VCaP (cell line): ENCODE measurements around the gene DNM2.

ENCODE experiments used
- H3K27ac ChIP-seq: fragments of 450-650 bp; 2 replicates; pipeline ENCODE4 v1.5.1; 2017
- CTCF ChIP-seq: fragments of 450-650 bp; conservative IDR thresholded peaks from 2 replicates; pipeline ENCODE4 v1.5.1; 2017; ENCODE audit warnings: mild to moderate bottlenecking, moderate library complexity

The DNM2 gene

GRCh38 chr19:10864538-10864899 lies 146.6 kb downstream of the DNM2 start:
- H3K27ac ChIP-seq = no peak overlapping the region
- TF ChIP-seq CTCF = peak; percentile 87

DNA sequence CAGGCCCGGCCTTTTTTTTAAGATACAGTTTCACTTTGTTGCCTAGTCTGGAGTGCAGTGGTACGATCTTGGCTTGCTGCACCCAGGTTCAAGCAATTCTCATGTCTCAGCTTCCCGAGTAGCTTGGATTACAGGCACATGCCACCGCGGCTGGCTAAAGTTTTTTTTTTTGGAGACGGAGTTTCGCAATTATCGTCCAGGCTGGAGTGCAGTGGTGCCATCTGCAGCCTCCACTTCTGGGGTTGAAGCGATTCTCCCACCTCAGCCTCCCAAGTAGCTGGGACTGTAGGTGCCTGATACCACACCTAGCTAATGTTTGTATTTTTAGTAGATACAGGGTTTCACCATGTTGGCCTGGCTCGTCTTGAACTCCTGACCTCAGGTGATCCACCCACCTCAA lies 148.6 kb downstream of the DNM2 start:
- no peak for TF ChIP-seq CTCF

DNA sequence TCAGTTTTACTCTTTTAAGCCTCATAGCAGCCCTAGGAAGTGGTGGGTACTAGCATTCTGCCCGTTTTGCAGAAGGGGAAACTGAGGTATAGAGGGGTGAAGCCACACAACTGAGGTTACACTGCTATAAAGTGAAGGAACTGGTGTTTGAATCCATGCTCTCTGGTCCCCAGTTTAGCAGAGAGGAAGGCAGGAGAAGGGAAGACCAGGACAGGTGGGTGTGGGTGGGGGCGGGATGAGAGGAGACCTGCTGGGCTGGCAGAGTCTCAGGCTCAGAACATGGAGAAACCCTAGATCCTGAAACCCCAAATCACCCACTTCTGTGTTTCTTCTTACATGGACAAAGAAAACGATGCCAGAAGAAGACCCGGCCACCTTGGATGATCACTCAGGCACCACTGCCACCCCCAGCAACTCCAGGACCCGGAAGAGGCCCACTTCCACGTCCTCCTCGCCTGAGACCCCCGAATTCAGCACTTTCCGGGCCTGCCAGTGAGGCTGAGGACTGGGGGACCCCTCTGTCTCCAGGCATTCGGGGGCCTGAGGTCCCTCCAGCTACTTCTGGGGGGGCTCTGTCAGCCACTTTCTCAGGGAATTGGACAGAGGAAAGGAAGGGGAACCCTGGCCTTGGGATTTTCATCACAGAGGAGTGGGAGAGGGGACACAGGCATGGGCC lies 151.1 kb downstream of the DNM2 start:
- H3K27ac ChIP-seq = no peak overlapping the region
- TF ChIP-seq CTCF = no peak

More for the DNA sequence above, 148.6 kb downstream of the DNM2 start:
- no peak overlapping the region for H3K27ac ChIP-seq

DNA sequence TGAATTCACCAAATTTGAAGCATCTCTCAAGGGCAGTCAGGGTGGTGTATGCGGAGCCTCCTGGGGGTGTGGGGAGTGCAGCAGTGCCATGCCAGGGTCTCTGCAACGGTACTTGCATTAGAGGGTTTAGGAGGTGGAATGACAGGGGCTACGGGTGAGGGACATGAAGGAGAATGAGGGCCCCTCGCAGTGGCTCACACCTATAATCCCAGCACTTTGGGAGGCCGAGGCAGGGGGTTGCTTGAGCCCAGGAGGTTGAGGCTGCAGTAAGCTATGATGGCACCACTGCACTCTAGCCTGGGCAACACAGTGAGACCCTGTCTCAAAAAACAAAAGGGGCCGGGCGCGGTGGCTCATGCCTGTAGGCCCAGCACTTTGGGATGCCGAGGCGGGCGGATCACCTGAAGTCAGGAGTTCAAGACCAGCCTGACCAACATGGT lies 152.0 kb downstream of the DNM2 start:
- H3K27ac ChIP-seq = peak overlapping the region; percentile 68

DNA sequence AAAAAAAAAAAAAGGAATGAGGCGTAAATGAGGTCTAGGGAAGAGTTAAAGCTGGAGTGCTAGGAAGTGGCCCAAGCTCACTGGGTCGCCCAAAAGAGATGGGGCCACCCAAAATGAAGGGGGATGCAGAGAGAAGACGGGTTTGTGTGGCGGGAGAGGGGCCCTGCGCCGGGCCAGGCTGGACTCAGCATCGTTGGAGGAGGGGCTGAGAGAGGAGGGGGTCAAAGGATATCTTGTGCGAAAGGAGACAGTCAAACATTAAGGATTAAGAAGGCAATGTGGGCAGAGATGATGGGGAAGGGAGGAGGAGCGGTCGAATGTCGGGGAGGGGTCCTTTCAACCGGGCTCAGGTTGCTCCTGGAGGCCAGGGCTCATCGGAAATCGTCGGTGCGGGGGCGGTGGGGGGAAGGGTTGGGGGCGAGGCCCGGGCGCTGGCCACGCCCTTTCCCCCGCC lies 152.6 kb downstream of the DNM2 start:
- TF ChIP-seq CTCF = no peak
- peak overlapping the region; percentile 68 for H3K27ac ChIP-seq

DNA sequence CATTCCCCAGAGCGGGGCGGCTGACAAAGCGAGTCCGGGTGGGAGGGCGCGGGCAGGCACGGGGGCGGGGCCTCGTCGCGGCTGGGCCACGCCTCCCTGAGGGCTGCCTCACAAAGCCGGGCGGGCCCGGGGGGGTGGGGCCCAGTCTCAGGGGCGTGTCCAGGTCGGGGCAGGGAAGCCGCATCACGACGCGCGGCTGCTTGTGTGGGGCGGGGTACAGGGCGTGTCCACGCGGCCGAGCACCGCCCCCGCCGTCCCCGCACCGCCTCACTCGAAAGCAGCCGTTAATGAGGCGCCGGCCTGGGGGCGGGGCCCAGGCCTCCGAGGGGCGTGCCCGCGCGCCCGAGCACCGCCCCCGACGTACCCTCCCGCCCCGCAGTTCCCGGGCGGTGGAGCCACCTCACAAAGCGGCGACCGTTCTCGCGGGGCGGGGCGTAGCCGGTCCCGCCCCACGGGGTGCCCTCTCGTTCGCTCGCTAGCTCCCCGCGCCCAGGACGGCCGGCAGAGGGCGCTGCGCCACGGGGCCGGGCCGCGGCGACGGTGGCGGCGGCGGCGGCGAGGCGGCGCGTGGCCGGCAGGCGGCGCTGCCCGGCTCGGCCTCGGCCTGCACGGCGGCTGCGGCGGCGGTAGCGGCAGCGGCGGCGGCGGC lies 153.2 kb downstream of the DNM2 start, which contains the start of gene CARM1:
Gene CARM1, plus strand, starts transcription at position 599 of the 649 bp plus-strand sequence. CDS start 150 bp downstream, outside the sequence.
- TF ChIP-seq CTCF = peak; percentile 83
- H3K27ac ChIP-seq = peak within 1 kb of the TSS; percentile 89

GRCh38 chr19:10871711-10872545 lies 154.0 kb downstream of the DNM2 start:
- TF ChIP-seq CTCF = no peak
- peak overlapping the region; percentile 89 for H3K27ac ChIP-seq
